Astrocyte (in vitro differentiated cells and primary cell): ENCODE measurements around the gene RAB3IL1. TPM values are rescaled to one million over a fixed set of nuclear protein-coding genes. Genes with fewer than 3 reads are reported as not detected.

Experiments used
- DNase-seq: peaks from one replicate; pipeline ENCODE4 v3.0.0-alpha.2; 2010; ENCODE audit warnings: low read depth
- FAIRE-seq: peaks from 2 replicates; lab custom pipeline; 2011; peaks lifted over from hg19 to GRCh38; lab: Jason Lieb, UNC
- H2AFZ ChIP-seq: 2 replicates; pipeline ENCODE4 v1.6.0; 2012; ENCODE audit warnings: low read depth, low read length, inconsistent platforms
- H3K27ac ChIP-seq: 2 replicates; pipeline ENCODE4 v1.5.1; 2011; ENCODE audit warnings: low read depth, low read length, inconsistent platforms
- H3K27me3 ChIP-seq: 2 replicates; pipeline ENCODE4 v1.6.0; 2011; ENCODE audit warnings: low read length, inconsistent platforms; ENCODE audit not compliant: insufficient read depth
- H3K36me3 ChIP-seq: 2 replicates; pipeline ENCODE4 v1.5.1; 2011; ENCODE audit warnings: low read length, inconsistent platforms; ENCODE audit not compliant: insufficient read depth
- H3K4me1 ChIP-seq: 2 replicates; pipeline ENCODE4 v1.5.1; 2011; ENCODE audit warnings: low read length, inconsistent platforms; ENCODE audit not compliant: insufficient read depth
- H3K4me2 ChIP-seq: 2 replicates; pipeline ENCODE4 v1.6.0; 2012; ENCODE audit warnings: low read length, inconsistent platforms
- H3K4me3 ChIP-seq: 2 replicates; pipeline ENCODE4 v1.5.1; 2011; ENCODE audit warnings: low read depth, mild to moderate bottlenecking, low read length, inconsistent platforms; ENCODE audit not compliant: insufficient read depth
- H3K79me2 ChIP-seq: 2 replicates; pipeline ENCODE4 v1.6.0; 2012; ENCODE audit warnings: mild to moderate bottlenecking, low read length, inconsistent platforms; ENCODE audit not compliant: insufficient read depth
- H3K9ac ChIP-seq: 2 replicates; pipeline ENCODE4 v1.6.0; 2012; ENCODE audit warnings: mild to moderate bottlenecking, low read length, inconsistent platforms
- H3K9me3 ChIP-seq: 2 replicates; pipeline ENCODE4 v1.5.1; 2012; ENCODE audit warnings: low read depth, mild to moderate bottlenecking, low read length, inconsistent platforms; ENCODE audit not compliant: insufficient read depth
- H4K20me1 ChIP-seq: 2 replicates; pipeline ENCODE4 v1.6.0; 2012; ENCODE audit warnings: low read length, inconsistent platforms; ENCODE audit not compliant: insufficient read depth
- H3K27ac Mint-ChIP-seq: one replicate; pipeline ENCODE4 v1.8.0; 2021; ENCODE audit warnings: mild to moderate bottlenecking, mixed read lengths; ENCODE audit not compliant: unreplicated experiment
- H3K27me3 Mint-ChIP-seq: one replicate; pipeline ENCODE4 v1.8.0; 2021; ENCODE audit warnings: low read depth, mixed read lengths; ENCODE audit not compliant: unreplicated experiment
- H3K36me3 Mint-ChIP-seq: one replicate; pipeline ENCODE4 v1.8.0; 2021; ENCODE audit warnings: low read depth, mixed read lengths; ENCODE audit not compliant: unreplicated experiment
- H3K4me1 Mint-ChIP-seq: one replicate; pipeline ENCODE4 v1.8.0; 2021; ENCODE audit warnings: low read depth, mixed read lengths; ENCODE audit not compliant: unreplicated experiment
- H3K4me3 Mint-ChIP-seq: one replicate; pipeline ENCODE4 v1.8.0; 2021; ENCODE audit warnings: mild to moderate bottlenecking, moderate library complexity, mixed read lengths; ENCODE audit not compliant: unreplicated experiment
- H3K9me3 Mint-ChIP-seq: one replicate; pipeline ENCODE4 v1.8.0; 2021; ENCODE audit warnings: mild to moderate bottlenecking, mixed read lengths; ENCODE audit not compliant: unreplicated experiment
- EZH2 ChIP-seq: IDR thresholded peaks from 2 replicates; pipeline ENCODE4 v1.6.1; 2012; ENCODE audit warnings: mild to moderate bottlenecking, low read length, inconsistent platforms; ENCODE audit not compliant: insufficient read depth
- total RNA-seq: library from RNA; stranded (reverse); gene quantifications from 2 replicates; pipeline ENCODE4 v1.2.1, GENCODE V29; 2021
- TF ChIP-seq, protein P1 (sequence below): IDR thresholded peaks from 2 replicates; pipeline ENCODE4 v1.5.1; 2011; ENCODE audit warnings: low read depth, mild to moderate bottlenecking, inconsistent platforms, low read length, moderate library complexity; ENCODE audit not compliant: insufficient read depth

The RAB3IL1 gene
- total RNA-seq, 1 donor from 2014 or later, result 0.91 TPM

DNA sequence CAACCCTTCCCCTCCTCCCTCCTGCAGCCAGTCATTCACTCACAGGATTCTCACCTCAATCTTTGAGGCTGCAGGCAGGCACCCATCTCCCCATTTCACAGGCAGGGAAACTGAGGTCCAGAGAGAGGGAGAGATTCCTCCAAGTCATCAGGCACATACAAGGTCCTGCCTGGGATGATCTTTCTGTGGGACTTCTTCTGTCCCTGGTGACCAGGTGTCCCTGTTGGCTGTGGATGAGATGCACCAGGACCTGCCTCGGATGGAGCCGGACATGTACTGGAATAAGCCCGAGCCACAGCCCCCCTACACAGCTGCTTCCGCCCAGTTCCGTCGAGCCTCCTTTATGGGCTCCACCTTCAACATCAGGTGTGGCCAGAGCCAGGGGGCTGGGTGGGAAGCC lies 42.3 kb upstream of the RAB3IL1 start:
- Histone ChIP-seq H3K9me3 (no peaks in the 10 kb centered on the region), H4K20me1 (peaks cover 36% of the 10 kb centered on the region), H3K9ac (no peak overlapping the region), H3K27ac (no peak overlapping the region), H3K4me1 (peaks cover 15% of the 10 kb centered on the region), H3K36me3 (peaks cover 12% of the 10 kb centered on the region), H3K79me2 (peaks cover under 1% of the 10 kb centered on the region), H3K27me3 (peaks cover 5% of the 10 kb centered on the region), H2AFZ (no peak overlapping the region), H3K4me3 (no peak overlapping the region), H3K4me2 (no peak overlapping the region)
- peaks cover 4% of the 10 kb centered on the region for H3K9me3 Mint-ChIP-seq
- TF ChIP-seq EZH2, result no peak
- TF ChIP-seq, protein P1, sequence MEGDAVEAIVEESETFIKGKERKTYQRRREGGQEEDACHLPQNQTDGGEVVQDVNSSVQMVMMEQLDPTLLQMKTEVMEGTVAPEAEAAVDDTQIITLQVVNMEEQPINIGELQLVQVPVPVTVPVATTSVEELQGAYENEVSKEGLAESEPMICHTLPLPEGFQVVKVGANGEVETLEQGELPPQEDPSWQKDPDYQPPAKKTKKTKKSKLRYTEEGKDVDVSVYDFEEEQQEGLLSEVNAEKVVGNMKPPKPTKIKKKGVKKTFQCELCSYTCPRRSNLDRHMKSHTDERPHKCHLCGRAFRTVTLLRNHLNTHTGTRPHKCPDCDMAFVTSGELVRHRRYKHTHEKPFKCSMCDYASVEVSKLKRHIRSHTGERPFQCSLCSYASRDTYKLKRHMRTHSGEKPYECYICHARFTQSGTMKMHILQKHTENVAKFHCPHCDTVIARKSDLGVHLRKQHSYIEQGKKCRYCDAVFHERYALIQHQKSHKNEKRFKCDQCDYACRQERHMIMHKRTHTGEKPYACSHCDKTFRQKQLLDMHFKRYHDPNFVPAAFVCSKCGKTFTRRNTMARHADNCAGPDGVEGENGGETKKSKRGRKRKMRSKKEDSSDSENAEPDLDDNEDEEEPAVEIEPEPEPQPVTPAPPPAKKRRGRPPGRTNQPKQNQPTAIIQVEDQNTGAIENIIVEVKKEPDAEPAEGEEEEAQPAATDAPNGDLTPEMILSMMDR, result no peak
- no peak overlapping the region for H3K4me3 Mint-ChIP-seq
- FAIRE-seq (no peak), DNase-seq (no peak)
- H3K4me1 Mint-ChIP-seq, result peaks cover 10% of the 10 kb centered on the region
- H3K27me3 Mint-ChIP-seq, result peaks cover 19% of the 10 kb centered on the region
- H3K36me3 Mint-ChIP-seq, result peaks cover 26% of the 10 kb centered on the region
- H3K27ac Mint-ChIP-seq, result no peak overlapping the region

DNA sequence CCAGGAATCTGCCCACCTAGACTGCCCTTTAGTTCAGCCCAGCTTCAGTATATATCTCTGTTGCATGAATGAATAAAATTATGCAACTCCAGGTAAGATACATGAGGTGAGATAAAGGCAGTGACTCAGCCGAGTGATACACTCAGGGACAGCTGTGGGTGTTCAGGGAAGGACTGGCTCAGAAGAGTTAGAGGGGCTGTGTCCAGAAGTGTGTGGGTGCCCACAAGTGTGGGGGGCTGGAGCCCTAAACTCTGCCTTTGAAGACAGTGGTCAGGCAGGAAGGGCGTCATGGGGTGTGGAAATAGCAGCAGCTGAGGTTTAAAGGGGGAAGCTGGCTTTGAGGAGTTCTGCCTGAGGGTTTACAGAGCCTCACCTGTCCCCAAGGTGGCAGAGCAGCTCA lies 41.7 kb upstream of the RAB3IL1 start:
- H3K4me3 ChIP-seq, result no peak overlapping the region
- DNase-seq (no peak), FAIRE-seq (no peak)
- H3K4me2 ChIP-seq, result no peak overlapping the region
- peaks cover 5% of the 10 kb centered on the region for H3K27me3 ChIP-seq
- peaks cover 30% of the 10 kb centered on the region for H4K20me1 ChIP-seq
- Mint-ChIP-seq H3K27me3 (peaks cover 24% of the 10 kb centered on the region), H3K36me3 (peaks cover 23% of the 10 kb centered on the region), H3K9me3 (peaks cover 4% of the 10 kb centered on the region), H3K27ac (no peak overlapping the region), H3K4me1 (peaks cover 9% of the 10 kb centered on the region), H3K4me3 (peak overlapping the region; percentile 34)
- peaks cover 6% of the 10 kb centered on the region for H3K36me3 ChIP-seq
- H3K4me1 ChIP-seq, result peaks cover 15% of the 10 kb centered on the region
- H3K79me2 ChIP-seq, result no peaks in the 10 kb centered on the region
- TF ChIP-seq EZH2, result no peak
- TF ChIP-seq, protein P1, result no peak
- no peak overlapping the region for H3K9ac ChIP-seq
- no peaks in the 10 kb centered on the region for H3K9me3 ChIP-seq
- no peak overlapping the region for H2AFZ ChIP-seq
- H3K27ac ChIP-seq, result no peak overlapping the region

DNA sequence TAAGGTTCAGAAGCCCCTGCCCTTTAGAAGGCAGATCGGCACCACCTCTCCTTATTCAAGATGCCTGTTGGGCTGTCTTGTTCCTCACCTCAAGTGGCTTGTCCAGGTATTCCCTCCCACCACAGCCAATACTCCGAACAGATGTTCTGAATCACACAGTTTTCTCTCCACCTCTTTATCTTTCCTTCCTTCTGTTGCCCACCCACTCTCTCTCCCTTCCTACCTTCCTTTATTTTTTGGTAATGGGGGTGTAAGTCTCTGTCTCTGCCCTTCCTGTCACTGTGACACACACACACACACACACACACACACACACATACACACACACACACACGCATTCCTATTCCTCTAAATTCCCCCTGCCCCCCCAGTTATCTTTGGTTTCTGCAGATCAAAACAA lies 41.2 kb upstream of the RAB3IL1 start:
- peaks cover 25% of the 10 kb centered on the region for H4K20me1 ChIP-seq
- Mint-ChIP-seq H3K4me3 (no peak overlapping the region), H3K9me3 (peaks cover 4% of the 10 kb centered on the region), H3K27ac (no peak overlapping the region), H3K36me3 (peaks cover 23% of the 10 kb centered on the region), H3K4me1 (peaks cover 5% of the 10 kb centered on the region), H3K27me3 (peaks cover 27% of the 10 kb centered on the region)
- no peak overlapping the region for H2AFZ ChIP-seq
- peaks cover under 1% of the 10 kb centered on the region for H3K36me3 ChIP-seq
- H3K27ac ChIP-seq, result no peak overlapping the region
- TF ChIP-seq, protein P1, result no peak
- TF ChIP-seq EZH2, result no peak
- no peaks in the 10 kb centered on the region for H3K79me2 ChIP-seq
- H3K4me3 ChIP-seq, result no peak overlapping the region
- peaks cover 15% of the 10 kb centered on the region for H3K4me1 ChIP-seq
- DNase-seq, result no peak
- no peak for FAIRE-seq
- H3K9ac ChIP-seq, result no peak overlapping the region
- no peak overlapping the region for H3K4me2 ChIP-seq
- no peaks in the 10 kb centered on the region for H3K9me3 ChIP-seq
- H3K27me3 ChIP-seq, result peaks cover 5% of the 10 kb centered on the region
